Measurements from ENCODE around the gene ZNF532. TPM values are rescaled to one million over a fixed set of nuclear protein-coding genes. Genes with fewer than 3 reads are reported as not detected.
"Not testable (repeated sequence)": the region's sequence is repeated elsewhere in the genome, so short reads cannot be mapped to it uniquely, and the experiment has no call there.

Gene ZNF532
- total RNA-seq, 1 donor from 2014 or later, result 1.5 TPM

GRCh38 chr18:58901783-58902182 is 37.1 kb downstream of the ZNF532 start:
- peaks cover 3% of the 10 kb centered on the region for H3K27me3 Mint-ChIP-seq (ENCODE audit: insufficient read depth)
- H3K4me3 Mint-ChIP-seq, result no peak overlapping the region
- no peak overlapping the region for H3K27ac Mint-ChIP-seq
- no peak for DNase-seq (ENCODE audit: low spot score)
- intact Hi-C loops (cut with micrococcal nuclease), result no loop called here
- H3K36me3 Mint-ChIP-seq (ENCODE audit: low read depth), result no peaks in the 10 kb centered on the region
- H3K9me3 Mint-ChIP-seq, result no peaks in the 10 kb centered on the region
- no peaks in the 10 kb centered on the region for H3K4me1 Mint-ChIP-seq (ENCODE audit: low read depth)

GRCh38 chr18:58902961-58903360 is 38.3 kb downstream of the ZNF532 start:
- intact Hi-C loops (cut with micrococcal nuclease), result no loop called here
- H3K27ac Mint-ChIP-seq, result no peak overlapping the region
- peaks cover 3% of the 10 kb centered on the region for H3K27me3 Mint-ChIP-seq (ENCODE audit: insufficient read depth)
- H3K4me3 Mint-ChIP-seq, result no peak overlapping the region
- DNase-seq (ENCODE audit: low spot score), result no peak
- no peaks in the 10 kb centered on the region for H3K4me1 Mint-ChIP-seq (ENCODE audit: low read depth)
- H3K9me3 Mint-ChIP-seq, result no peaks in the 10 kb centered on the region
- no peaks in the 10 kb centered on the region for H3K36me3 Mint-ChIP-seq (ENCODE audit: low read depth)

GRCh38 chr18:58903533-58903932 is 38.9 kb downstream of the ZNF532 start:
- intact Hi-C loops (cut with micrococcal nuclease), result no loop called here
- no peaks in the 10 kb centered on the region for H3K36me3 Mint-ChIP-seq (ENCODE audit: low read depth)
- DNase-seq (ENCODE audit: low spot score), result no peak
- no peaks in the 10 kb centered on the region for H3K9me3 Mint-ChIP-seq
- H3K4me3 Mint-ChIP-seq, result no peak overlapping the region
- H3K27me3 Mint-ChIP-seq (ENCODE audit: insufficient read depth), result peaks cover 5% of the 10 kb centered on the region
- no peak overlapping the region for H3K27ac Mint-ChIP-seq
- H3K4me1 Mint-ChIP-seq (ENCODE audit: low read depth), result no peaks in the 10 kb centered on the region

- Mint-ChIP-seq H3K9me3 (no peaks in the 10 kb centered on the region), H3K4me1 (ENCODE audit: low read depth) (no peaks in the 10 kb centered on the region), H3K27ac (no peak overlapping the region), H3K4me3 (no peak overlapping the region), H3K36me3 (ENCODE audit: low read depth) (no peaks in the 10 kb centered on the region), H3K27me3 (ENCODE audit: insufficient read depth) (peaks cover 10% of the 10 kb centered on the region)
- intact Hi-C loops (cut with micrococcal nuclease), result no loop called here
- DNase-seq (ENCODE audit: low spot score), result no peak
These were observed 41.2 kb downstream of the ZNF532 start for GRCh38 chr18:58905777-58906428.

DNA sequence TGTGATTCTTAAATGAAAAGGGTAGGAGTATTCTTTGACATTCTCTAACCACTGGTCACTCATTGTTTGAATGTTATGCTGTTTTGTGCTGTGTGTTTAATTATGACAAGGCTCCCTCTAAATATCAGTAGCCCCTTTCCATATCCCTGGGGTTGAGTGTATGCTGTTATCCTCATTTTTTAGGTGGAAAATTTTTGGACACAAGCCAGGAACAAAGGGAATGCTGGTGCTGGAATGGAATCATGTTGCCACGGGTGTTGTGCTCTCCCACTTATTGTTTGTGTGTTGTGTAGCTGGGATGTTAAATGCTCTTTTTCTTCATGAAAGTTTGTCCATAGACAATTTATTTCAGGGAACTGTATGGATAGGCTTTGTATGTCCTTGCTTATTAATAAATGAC is 43.3 kb downstream of the ZNF532 start:
- Mint-ChIP-seq H3K27me3 (ENCODE audit: insufficient read depth) (peaks cover 12% of the 10 kb centered on the region), H3K9me3 (no peaks in the 10 kb centered on the region), H3K4me1 (ENCODE audit: low read depth) (no peaks in the 10 kb centered on the region), H3K27ac (no peak overlapping the region), H3K36me3 (ENCODE audit: low read depth) (no peaks in the 10 kb centered on the region), H3K4me3 (no peak overlapping the region)
- intact Hi-C loops (cut with micrococcal nuclease), result no loop called here
- DNase-seq (ENCODE audit: low spot score), result no peak

DNA sequence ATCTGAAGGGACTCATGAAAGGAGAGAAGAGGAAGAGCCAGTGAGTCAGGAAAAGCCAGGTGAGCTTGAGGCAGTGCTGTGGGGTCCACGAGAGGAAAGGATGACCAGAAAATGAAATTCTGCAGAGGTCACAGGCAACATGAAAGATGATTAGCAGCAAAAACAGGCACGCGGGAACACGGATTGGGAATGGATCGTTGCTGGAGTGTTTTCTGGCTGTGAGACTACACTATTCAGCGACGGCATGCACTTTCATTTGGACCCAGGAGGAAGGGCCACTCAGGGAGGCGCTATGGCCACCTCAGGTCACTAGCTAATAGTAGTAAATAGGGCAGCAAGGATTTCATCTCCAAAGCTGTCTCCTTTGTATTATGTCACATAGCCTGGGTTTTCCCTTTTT is 44.8 kb downstream of the ZNF532 start:
- H3K27ac Mint-ChIP-seq, result no peak overlapping the region

GRCh38 chr18:58911241-58911640 is 46.6 kb downstream of the ZNF532 start:
- Mint-ChIP-seq H3K9me3 (no peaks in the 10 kb centered on the region), H3K27me3 (ENCODE audit: insufficient read depth) (peaks cover 12% of the 10 kb centered on the region), H3K27ac (no peak overlapping the region), H3K36me3 (ENCODE audit: low read depth) (no peaks in the 10 kb centered on the region), H3K4me3 (no peak overlapping the region), H3K4me1 (ENCODE audit: low read depth) (no peaks in the 10 kb centered on the region)
- DNase-seq (ENCODE audit: low spot score), result no peak
- intact Hi-C loops (cut with micrococcal nuclease), result no loop called here

More for the DNA sequence above, 44.8 kb downstream of the ZNF532 start:
- intact Hi-C loops (cut with micrococcal nuclease), result no loop called here
- DNase-seq (ENCODE audit: low spot score), result no peak
- H3K4me3 Mint-ChIP-seq, result no peak overlapping the region
- H3K36me3 Mint-ChIP-seq (ENCODE audit: low read depth), result no peaks in the 10 kb centered on the region
- H3K27me3 Mint-ChIP-seq (ENCODE audit: insufficient read depth), result peaks cover 12% of the 10 kb centered on the region
- H3K9me3 Mint-ChIP-seq, result no peaks in the 10 kb centered on the region
- H3K4me1 Mint-ChIP-seq (ENCODE audit: low read depth), result no peaks in the 10 kb centered on the region

DNA sequence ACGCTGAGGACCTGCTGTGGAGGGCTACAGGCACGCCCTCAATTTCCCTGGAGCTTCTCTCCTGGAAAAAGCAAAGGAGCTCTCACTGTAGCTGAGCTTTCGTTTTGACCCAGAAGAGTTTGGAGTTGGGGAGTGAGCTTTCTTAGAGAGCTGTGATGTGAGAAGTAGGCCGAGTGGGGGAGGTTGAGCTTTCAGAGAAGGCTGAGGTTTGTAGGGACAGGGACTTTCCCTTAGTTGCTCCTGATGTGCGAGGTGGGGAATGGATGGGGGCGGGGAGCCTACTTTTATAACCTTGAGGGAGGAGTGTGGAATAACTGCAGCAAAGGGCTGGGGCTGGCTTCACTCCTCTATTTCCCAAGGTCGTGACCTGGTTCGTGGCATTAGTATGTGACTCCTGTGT is 47.1 kb downstream of the ZNF532 start:
- H3K9me3 Mint-ChIP-seq, result no peaks in the 10 kb centered on the region
- no peak overlapping the region for H3K4me3 Mint-ChIP-seq
- no peak overlapping the region for H3K27ac Mint-ChIP-seq
- H3K4me1 Mint-ChIP-seq (ENCODE audit: low read depth), result no peaks in the 10 kb centered on the region
- no peak for DNase-seq (ENCODE audit: low spot score)
- H3K27me3 Mint-ChIP-seq (ENCODE audit: insufficient read depth), result peaks cover 12% of the 10 kb centered on the region
- intact Hi-C loops (cut with micrococcal nuclease), result no loop called here
- no peaks in the 10 kb centered on the region for H3K36me3 Mint-ChIP-seq (ENCODE audit: low read depth)

DNA sequence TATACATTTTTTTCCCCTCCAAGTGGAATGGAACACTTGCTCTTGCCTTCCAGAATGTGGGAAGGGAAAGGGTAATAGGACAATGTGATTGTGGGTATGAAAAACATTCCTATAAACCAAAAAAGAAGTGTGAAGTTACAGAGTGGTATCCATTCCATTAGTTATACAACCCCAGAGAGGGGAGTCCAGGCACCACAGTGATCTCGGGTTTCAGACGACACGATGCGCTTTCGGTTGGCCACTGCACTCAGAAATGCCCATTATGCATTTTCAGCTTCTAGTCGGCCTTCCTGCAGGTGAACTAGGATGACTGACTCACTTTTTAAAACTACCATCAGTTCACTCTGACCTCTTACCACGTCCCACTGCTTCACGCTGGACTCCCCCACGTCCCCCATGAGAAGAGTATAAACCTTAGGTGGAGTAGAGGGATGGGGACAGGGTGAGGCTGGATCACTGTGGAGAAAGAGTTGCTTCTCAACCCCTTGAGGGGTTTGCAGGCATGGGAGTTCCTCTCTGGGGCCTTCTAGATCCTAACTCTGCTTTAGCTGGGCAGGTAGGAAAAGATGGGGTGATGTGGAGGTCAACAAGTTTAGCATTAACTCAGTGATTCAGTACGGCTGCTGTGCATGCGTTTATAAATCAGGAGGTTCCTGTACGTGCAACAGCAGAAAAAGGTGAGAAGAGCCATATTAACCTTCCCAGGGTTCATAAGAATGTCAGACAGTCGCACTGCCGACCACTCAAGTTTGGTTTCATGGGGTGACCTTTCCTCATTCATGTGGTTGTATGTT is 50.5 kb downstream of the ZNF532 start:
- intact Hi-C loops (cut with micrococcal nuclease), result no loop called here

GRCh38 chr18:58915995-58916394 is 51.3 kb downstream of the ZNF532 start:
- Mint-ChIP-seq H3K27me3 (ENCODE audit: insufficient read depth) (peaks cover 6% of the 10 kb centered on the region), H3K36me3 (ENCODE audit: low read depth) (no peaks in the 10 kb centered on the region), H3K27ac (no peak overlapping the region), H3K9me3 (no peaks in the 10 kb centered on the region), H3K4me1 (ENCODE audit: low read depth) (no peaks in the 10 kb centered on the region), H3K4me3 (no peak overlapping the region)
- no peak for DNase-seq (ENCODE audit: low spot score)
- intact Hi-C loops (cut with micrococcal nuclease), result no loop called here

More for the DNA sequence above, 50.5 kb downstream of the ZNF532 start:
- no peaks in the 10 kb centered on the region for H3K9me3 Mint-ChIP-seq
- peaks cover 6% of the 10 kb centered on the region for H3K27me3 Mint-ChIP-seq (ENCODE audit: insufficient read depth)
- no peak overlapping the region for H3K27ac Mint-ChIP-seq
- DNase-seq (ENCODE audit: low spot score), result no peak
- no peaks in the 10 kb centered on the region for H3K4me1 Mint-ChIP-seq (ENCODE audit: low read depth)
- H3K36me3 Mint-ChIP-seq (ENCODE audit: low read depth), result no peaks in the 10 kb centered on the region
- no peak overlapping the region for H3K4me3 Mint-ChIP-seq

GRCh38 chr18:58919934-58920333 is 55.3 kb downstream of the ZNF532 start:
- H3K4me1 Mint-ChIP-seq (ENCODE audit: low read depth); H3K36me3 Mint-ChIP-seq (ENCODE audit: low read depth); intact Hi-C loops (cut with micrococcal nuclease); H3K27ac Mint-ChIP-seq; H3K27me3 Mint-ChIP-seq (ENCODE audit: insufficient read depth); H3K4me3 Mint-ChIP-seq; DNase-seq (ENCODE audit: low spot score); H3K9me3 Mint-ChIP-seq: not testable (repeated sequence)

DNA sequence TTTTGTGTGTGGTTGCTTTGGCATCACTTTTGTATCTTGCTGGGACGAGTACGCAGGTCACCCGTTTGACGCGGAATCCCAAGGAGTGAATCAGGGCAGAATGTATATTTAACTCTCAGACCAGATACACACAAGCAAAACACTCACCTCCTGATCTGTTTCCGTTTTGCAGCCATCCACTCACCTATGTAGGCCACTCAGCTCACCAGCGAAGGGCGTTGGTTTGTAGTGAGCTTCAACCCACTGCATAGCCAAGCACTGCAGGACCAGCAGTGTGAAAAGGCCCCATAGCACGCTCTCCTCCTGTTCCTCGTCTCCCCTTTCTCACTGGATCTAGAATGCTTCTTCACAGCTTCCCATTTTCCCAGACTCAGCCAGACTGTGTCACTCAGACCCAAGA is 58.3 kb downstream of the ZNF532 start:
- H3K36me3 Mint-ChIP-seq (ENCODE audit: low read depth), result no peaks in the 10 kb centered on the region
- intact Hi-C loops (cut with micrococcal nuclease), result no loop called here
- H3K9me3 Mint-ChIP-seq, result no peaks in the 10 kb centered on the region
- H3K27me3 Mint-ChIP-seq (ENCODE audit: insufficient read depth), result peaks cover 2% of the 10 kb centered on the region
- DNase-seq (ENCODE audit: low spot score), result no peak
- H3K4me1 Mint-ChIP-seq (ENCODE audit: low read depth), result no peaks in the 10 kb centered on the region
- no peak overlapping the region for H3K4me3 Mint-ChIP-seq
- H3K27ac Mint-ChIP-seq, result no peak overlapping the region

DNA sequence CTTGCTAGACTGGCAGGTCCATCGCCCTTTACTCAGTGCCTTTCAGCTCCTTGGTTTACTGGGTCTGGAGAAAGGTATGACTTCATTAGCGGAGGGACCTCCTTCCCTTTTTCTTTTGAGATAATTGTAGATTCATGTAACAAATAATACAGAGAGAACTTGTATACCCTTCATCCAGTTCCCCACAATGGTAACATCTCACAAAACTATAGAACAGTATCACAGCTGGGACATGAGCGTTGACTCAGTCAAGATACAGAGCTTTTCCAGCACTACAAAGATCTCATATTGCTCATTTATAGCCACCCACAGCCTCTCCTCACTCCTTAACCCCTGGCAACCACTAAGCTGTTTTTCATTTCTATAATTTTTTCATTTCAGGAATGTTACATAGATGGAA is 59.8 kb downstream of the ZNF532 start:
- H3K27me3 Mint-ChIP-seq (ENCODE audit: insufficient read depth), result peaks cover 2% of the 10 kb centered on the region
- no peak overlapping the region for H3K4me3 Mint-ChIP-seq
- intact Hi-C loops (cut with micrococcal nuclease), result no loop called here
- no peak for DNase-seq (ENCODE audit: low spot score)
- no peaks in the 10 kb centered on the region for H3K4me1 Mint-ChIP-seq (ENCODE audit: low read depth)
- H3K9me3 Mint-ChIP-seq, result no peaks in the 10 kb centered on the region
- H3K36me3 Mint-ChIP-seq (ENCODE audit: low read depth), result no peaks in the 10 kb centered on the region
- no peak overlapping the region for H3K27ac Mint-ChIP-seq
